Measurements from ENCODE around the gene DNAH14. TPM values are rescaled to one million over a fixed set of nuclear protein-coding genes. Genes with fewer than 3 reads are reported as not detected.
A peak's percentile ranks its signal among the peaks of the same experiment; 100 is the strongest.

The DNAH14 gene
- total RNA-seq, 1 donor from 2014 or later = 21.6 TPM

- H3K4me3 Mint-ChIP-seq (ENCODE audit: unreplicated experiment) = peak overlapping the region; percentile 74
- H3K36me3 Mint-ChIP-seq (ENCODE audit: low read depth, unreplicated experiment) = peaks cover 2% of the 10 kb centered on the region
- no peak for DNase-seq (ENCODE audit: low spot score)
- H3K27me3 Mint-ChIP-seq (ENCODE audit: unreplicated experiment) = peaks cover 14% of the 10 kb centered on the region
- H3K9me3 Mint-ChIP-seq (ENCODE audit: unreplicated experiment) = no peaks in the 10 kb centered on the region
- peaks cover 59% of the 10 kb centered on the region for H3K4me1 Mint-ChIP-seq (ENCODE audit: unreplicated experiment)
- peak overlapping the region; percentile 52 for H3K27ac Mint-ChIP-seq (ENCODE audit: unreplicated experiment)
- TF ChIP-seq, protein P1, sequence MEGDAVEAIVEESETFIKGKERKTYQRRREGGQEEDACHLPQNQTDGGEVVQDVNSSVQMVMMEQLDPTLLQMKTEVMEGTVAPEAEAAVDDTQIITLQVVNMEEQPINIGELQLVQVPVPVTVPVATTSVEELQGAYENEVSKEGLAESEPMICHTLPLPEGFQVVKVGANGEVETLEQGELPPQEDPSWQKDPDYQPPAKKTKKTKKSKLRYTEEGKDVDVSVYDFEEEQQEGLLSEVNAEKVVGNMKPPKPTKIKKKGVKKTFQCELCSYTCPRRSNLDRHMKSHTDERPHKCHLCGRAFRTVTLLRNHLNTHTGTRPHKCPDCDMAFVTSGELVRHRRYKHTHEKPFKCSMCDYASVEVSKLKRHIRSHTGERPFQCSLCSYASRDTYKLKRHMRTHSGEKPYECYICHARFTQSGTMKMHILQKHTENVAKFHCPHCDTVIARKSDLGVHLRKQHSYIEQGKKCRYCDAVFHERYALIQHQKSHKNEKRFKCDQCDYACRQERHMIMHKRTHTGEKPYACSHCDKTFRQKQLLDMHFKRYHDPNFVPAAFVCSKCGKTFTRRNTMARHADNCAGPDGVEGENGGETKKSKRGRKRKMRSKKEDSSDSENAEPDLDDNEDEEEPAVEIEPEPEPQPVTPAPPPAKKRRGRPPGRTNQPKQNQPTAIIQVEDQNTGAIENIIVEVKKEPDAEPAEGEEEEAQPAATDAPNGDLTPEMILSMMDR (IDR thresholded peaks at IDR 0.05; ENCODE audit: unreplicated experiment) = no peak
These were observed 495.8 kb downstream of the DNAH14 start for GRCh38 chr1:225425201-225425786.

DNA sequence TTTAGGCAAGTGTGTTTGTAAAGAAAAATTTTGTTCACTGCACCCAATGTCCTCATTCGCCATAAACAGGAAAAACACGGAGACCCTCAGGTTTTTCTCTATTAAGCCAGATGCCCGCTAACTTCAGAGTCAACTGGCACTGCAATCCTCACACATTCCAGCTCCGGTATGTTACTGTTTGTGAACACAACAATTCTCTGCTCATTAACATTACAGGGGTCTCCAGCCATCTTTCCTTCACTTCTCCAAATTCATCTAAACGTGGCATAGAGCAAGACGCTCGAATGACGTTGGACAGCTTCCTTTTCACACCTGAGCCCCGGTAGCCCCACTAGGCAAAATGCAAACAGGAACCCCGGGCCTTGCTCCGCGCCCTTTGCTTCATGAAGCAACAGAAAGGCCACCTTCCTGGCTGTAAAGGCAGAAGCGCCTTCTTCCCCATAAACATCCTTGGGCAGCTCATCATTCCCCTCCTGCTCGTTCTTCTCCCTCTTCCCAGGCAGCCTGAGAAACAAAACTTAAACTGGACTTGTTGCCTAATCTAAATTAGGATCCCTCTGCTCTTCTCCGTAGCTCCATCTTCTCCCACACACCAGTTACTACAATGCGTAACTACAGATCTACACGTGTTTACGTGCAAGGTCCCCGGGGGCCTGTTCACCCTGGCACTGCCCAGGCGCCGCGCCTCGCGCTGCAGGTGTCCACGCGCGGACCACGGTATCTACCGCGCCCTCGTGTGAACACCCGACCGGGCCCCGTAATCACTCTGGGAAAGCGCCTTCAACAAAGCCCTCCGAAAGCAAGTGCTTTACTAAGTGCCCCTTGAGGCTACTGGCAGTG, 497.1 kb downstream of the DNAH14 start:
- H3K4me1 Mint-ChIP-seq (ENCODE audit: unreplicated experiment) = peaks cover 61% of the 10 kb centered on the region
- peaks cover 14% of the 10 kb centered on the region for H3K27me3 Mint-ChIP-seq (ENCODE audit: unreplicated experiment)
- peak overlapping the region; percentile 90 for H3K27ac Mint-ChIP-seq (ENCODE audit: unreplicated experiment)
- no peaks in the 10 kb centered on the region for H3K9me3 Mint-ChIP-seq (ENCODE audit: unreplicated experiment)
- peak overlapping the region; percentile 97 for H3K4me3 Mint-ChIP-seq (ENCODE audit: unreplicated experiment)
- DNase-seq (ENCODE audit: low spot score) = no peak
- TF ChIP-seq, protein P1 (IDR thresholded peaks at IDR 0.05; ENCODE audit: unreplicated experiment) = no peak
- H3K36me3 Mint-ChIP-seq (ENCODE audit: low read depth, unreplicated experiment) = peaks cover 2% of the 10 kb centered on the region

DNA sequence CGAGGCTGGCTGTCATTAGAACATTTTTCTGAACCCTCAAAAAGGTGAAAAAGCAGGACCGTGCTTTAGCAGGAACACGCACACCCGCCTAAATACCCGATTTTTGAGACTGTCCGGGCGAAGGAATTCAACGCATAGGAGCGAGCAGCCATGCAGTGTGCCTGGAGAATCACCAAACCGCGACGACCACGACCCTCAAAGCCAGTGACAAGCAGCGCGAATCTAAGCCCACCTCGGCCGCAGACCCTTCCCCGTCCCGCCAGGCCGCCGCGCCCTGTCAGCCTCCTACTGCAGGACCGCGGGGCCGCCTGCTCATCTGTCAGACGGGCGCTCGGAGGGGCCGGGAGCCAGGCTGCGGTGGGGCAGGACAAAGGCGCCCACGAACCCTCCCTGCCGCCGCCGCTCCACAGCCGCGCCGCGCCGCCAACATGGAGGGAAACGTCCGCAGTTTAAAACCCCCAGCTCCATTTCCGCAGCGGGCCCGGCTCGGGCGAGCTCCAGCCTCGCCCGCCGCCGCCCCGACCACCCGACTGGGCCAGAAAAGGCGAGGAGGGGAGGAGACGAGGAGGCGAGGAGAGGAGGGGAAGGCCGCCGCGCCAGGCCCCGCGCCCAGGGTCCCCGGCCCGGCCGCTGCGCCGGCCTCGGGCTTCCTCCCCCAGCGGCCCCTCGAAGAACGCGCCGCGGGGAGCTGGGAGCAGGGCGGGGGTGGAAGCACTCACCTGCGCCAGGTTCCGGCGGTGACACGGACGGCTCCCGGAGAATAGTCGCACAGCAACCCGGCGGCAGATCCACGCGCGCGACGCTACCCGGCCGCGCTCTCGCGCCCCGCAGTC, 498.0 kb downstream of the DNAH14 start, which contains the start of gene LBR:
TSS of gene LBR (minus strand) at position 804 of the 833 bp plus-strand sequence. CDS start 3,963 bp downstream, outside the sequence.
- Mint-ChIP-seq H3K4me1 (ENCODE audit: unreplicated experiment) (peaks cover 53% of the 10 kb centered on the region), H3K36me3 (ENCODE audit: low read depth, unreplicated experiment) (peaks cover 3% of the 10 kb centered on the region), H3K27ac (ENCODE audit: unreplicated experiment) (peak within 1 kb of the TSS; percentile 91), H3K9me3 (ENCODE audit: unreplicated experiment) (no peaks in the 10 kb centered on the region), H3K4me3 (ENCODE audit: unreplicated experiment) (peak within 1 kb of the TSS; percentile 97), H3K27me3 (ENCODE audit: unreplicated experiment) (peaks cover 14% of the 10 kb centered on the region)
- TF ChIP-seq, protein P1 (IDR thresholded peaks at IDR 0.05; ENCODE audit: unreplicated experiment) = no peak
- no peak for DNase-seq (ENCODE audit: low spot score)

DNA sequence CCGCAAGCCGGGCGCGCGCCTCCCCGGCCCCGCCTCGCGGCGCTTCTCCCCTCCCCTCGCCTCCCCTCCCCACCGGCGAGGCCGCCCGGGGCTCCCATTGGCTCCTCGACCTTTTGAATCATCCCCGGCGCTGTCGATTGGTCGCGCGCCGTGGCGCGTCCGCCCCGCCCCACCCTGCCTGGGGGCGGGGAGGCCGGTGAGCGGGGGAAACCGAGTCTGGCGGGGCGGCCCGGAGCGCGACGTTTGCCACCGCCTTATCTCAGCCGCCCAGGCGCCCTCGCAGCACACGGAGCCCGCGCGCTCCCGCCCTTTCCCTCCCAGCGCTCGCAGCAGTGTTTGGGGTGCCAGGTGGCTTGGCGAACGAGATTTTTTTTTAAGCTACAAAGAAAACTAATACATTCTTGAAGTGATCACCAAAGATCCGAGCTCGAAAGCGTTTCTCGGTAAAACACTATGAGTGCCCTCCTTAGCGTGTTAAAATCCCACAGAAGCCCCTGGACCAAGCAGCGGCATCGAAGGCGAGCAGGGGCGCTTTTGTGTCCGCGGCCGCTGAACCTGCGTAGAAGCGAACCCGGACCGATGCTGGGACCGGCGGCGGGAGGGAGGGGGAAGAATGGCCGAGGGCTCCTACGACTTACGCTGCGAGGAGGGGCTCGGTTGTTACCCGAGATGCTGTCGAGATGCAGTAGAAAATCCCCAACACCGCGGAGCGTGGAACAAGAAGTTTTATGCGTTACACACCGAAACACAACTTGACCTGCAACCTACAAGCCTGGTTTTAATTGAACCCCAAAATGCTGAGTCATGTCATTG, 498.8 kb downstream of the DNAH14 start:
- peaks cover 3% of the 10 kb centered on the region for H3K36me3 Mint-ChIP-seq (ENCODE audit: low read depth, unreplicated experiment)
- peak overlapping the region; percentile 93 for H3K4me3 Mint-ChIP-seq (ENCODE audit: unreplicated experiment)
- peak; percentile 93 for DNase-seq (ENCODE audit: low spot score)
- peaks cover 14% of the 10 kb centered on the region for H3K27me3 Mint-ChIP-seq (ENCODE audit: unreplicated experiment)
- TF ChIP-seq, protein P1 (IDR thresholded peaks at IDR 0.05; ENCODE audit: unreplicated experiment) = no peak
- H3K27ac Mint-ChIP-seq (ENCODE audit: unreplicated experiment) = peak overlapping the region; percentile 91
- peaks cover 45% of the 10 kb centered on the region for H3K4me1 Mint-ChIP-seq (ENCODE audit: unreplicated experiment)
- no peaks in the 10 kb centered on the region for H3K9me3 Mint-ChIP-seq (ENCODE audit: unreplicated experiment)
